HepG2 (cell line): Measurements from ENCODE around the gene RAB40C. TPM values are rescaled to one million over a fixed set of nuclear protein-coding genes. Genes with fewer than 3 reads are reported as not detected.

Source experiments
- ARID2 ChIP-seq: sonication (generic); formaldehyde crosslinking; IDR thresholded peaks from 2 replicates; pipeline ENCODE4 v1.8.1; 2022; ENCODE audit warnings: mild to moderate bottlenecking, missing genetic modification reagents, borderline replicate concordance
- EEA1 ChIP-seq: sonication (generic); formaldehyde crosslinking; IDR thresholded peaks from 2 replicates; pipeline ENCODE4 v1.5.1; 2020; ENCODE audit warnings: mild to moderate bottlenecking, missing genetic modification reagents, borderline replicate concordance
- EP300 ChIP-seq, 3 experiments: sonication (generic) in 1 of 3; formaldehyde crosslinking in 1 of 3; IDR thresholded peaks; 2 replicates each; pipeline versions ENCODE4 v1.5.1 to v1.6.1; 2011 to 2020; ENCODE audit warnings: low read depth in 2 of 3, low read length in 2 of 3, borderline replicate concordance in 1 of 3, improper control_type of control experiment in 1 of 3, mild to moderate bottlenecking in 1 of 3, missing genetic modification reagents in 1 of 3, moderate library complexity in 1 of 3
- SMAD1 ChIP-seq: sonication (generic); formaldehyde crosslinking; IDR thresholded peaks from 2 replicates; pipeline ENCODE4 v1.4.0; 2020; ENCODE audit warnings: missing genetic modification reagents, low read depth, mild to moderate bottlenecking, borderline replicate concordance
- STAT5B ChIP-seq: sonication (generic); formaldehyde crosslinking; IDR thresholded peaks from 2 replicates; pipeline ENCODE4 v1.4.0; 2020; ENCODE audit warnings: missing genetic modification reagents
- ZNF333 ChIP-seq: sonication (generic); formaldehyde crosslinking; IDR thresholded peaks from 2 replicates; pipeline ENCODE4 v1.4.0; 2020; ENCODE audit warnings: mild to moderate bottlenecking, missing genetic modification reagents, borderline replicate concordance
- ZNF557 ChIP-seq: sonication (generic); formaldehyde crosslinking; IDR thresholded peaks from 2 replicates; pipeline ENCODE4 v1.4.0; 2020; ENCODE audit warnings: missing genetic modification reagents
- polyA plus RNA-seq, 8 experiments: library from polyadenylated mRNA; depleted of rRNA in 3 of 8; stranded (reverse) in 7 of 8; unstranded in 1 of 8; fragments of >200 nt; fragmentation: Illumina TruSeq in 4 of 8; extraction: Trizol in 4 of 8; gene quantifications; 2 replicates each; pipeline versions ENCODE4 v1.2.1 to v1.2.3, GENCODE V29; 2011 to 2016; ENCODE audit warnings: low read depth in 4 of 8, missing spikeins in 1 of 8, mixed read lengths in 1 of 8; ENCODE audit not compliant: insufficient read depth in 1 of 8
- total RNA-seq, 5 experiments: library from RNA; depleted of rRNA; stranded (reverse); fragments of >200 nt; fragmentation: Illumina TruSeq; extraction: Trizol; gene quantifications; 2 replicates each; pipeline ENCODE4 v1.2.3, GENCODE V29; 2016; ENCODE audit warnings: low read depth in 1 of 5
- TF ChIP-seq, protein P1 (sequence below): sonication (generic); formaldehyde crosslinking; IDR thresholded peaks from 2 replicates; pipeline ENCODE4 v1.8.1; 2023; ENCODE audit warnings: mild to moderate bottlenecking, moderate library complexity, missing genetic modification reagents
- TF ChIP-seq, protein P2 (sequence below): sonication (generic); formaldehyde crosslinking; IDR thresholded peaks from 2 replicates; pipeline ENCODE4 v1.4.0; 2020; ENCODE audit warnings: missing genetic modification reagents, low read depth, mild to moderate bottlenecking, borderline replicate concordance
- TF ChIP-seq, protein P3 (sequence below): sonication (generic); formaldehyde crosslinking; IDR thresholded peaks from 2 replicates; pipeline ENCODE4 v1.4.0; 2020; ENCODE audit warnings: mild to moderate bottlenecking, low read depth, missing genetic modification reagents
- TF ChIP-seq, protein P4 (sequence below): sonication (generic); formaldehyde crosslinking; IDR thresholded peaks from 2 replicates; pipeline ENCODE4 v1.5.0; 2020; ENCODE audit warnings: mild to moderate bottlenecking, missing genetic modification reagents, borderline replicate concordance
- TF ChIP-seq, protein P5 (sequence below): sonication (generic); formaldehyde crosslinking; conservative IDR thresholded peaks from 2 replicates; pipeline ENCODE4 v1.8.1; 2023; ENCODE audit warnings: missing genetic modification reagents
- TF ChIP-seq, protein P6 (sequence below): sonication (generic); formaldehyde crosslinking; IDR thresholded peaks from 2 replicates; pipeline ENCODE4 v1.4.0; 2020; ENCODE audit warnings: missing genetic modification reagents

RAB40C gene
- total and polyA plus RNA-seq, 2 of the 13 experiments (the other 11 are each of a cell fraction or from before 2014, with no cell fraction given), result 7.7 to 11.5 TPM

DNA sequence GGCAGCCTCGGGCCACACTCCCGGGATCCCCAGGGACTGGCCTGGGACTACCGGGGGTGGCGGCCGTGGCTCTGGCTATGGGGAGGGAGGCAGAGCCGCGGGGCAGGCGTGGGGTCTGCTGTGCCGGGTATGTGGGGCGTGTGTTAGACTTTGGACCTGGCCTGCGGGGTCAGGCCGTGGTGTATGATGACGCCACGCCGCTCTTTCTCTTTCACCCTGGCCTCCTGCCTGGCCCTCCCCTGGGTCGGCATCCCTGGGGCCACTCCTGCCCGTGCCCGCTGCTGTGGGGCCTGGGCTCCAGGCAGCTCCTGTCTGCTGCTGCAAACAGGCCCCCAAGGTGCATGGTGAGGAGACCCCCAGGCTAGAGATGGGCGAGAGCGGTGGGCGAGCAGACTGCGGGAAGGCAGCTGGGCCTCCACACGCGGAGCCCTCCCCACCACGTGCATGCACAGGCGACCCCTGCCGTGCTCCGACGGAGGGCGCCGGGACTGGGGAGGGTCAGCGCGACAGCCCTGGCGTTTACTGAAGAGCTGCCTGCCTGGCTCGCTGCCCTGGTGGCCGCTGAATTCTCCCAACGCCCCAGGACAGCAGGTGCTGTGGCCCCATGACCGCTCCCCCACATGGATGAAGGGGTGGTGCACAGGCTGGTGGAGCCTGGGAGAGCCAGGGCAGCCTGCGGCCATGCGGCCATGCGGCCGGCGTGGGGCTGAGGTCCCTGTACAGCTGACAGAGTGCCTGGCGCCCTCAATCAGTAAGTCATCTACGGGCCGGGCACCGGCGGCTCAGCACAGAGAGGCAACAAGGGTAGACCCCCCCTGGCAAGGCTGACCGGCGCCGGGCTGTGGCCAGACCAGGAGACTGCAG is 46.3 kb upstream of the RAB40C start (continued):
- TF ChIP-seq, protein P1, sequence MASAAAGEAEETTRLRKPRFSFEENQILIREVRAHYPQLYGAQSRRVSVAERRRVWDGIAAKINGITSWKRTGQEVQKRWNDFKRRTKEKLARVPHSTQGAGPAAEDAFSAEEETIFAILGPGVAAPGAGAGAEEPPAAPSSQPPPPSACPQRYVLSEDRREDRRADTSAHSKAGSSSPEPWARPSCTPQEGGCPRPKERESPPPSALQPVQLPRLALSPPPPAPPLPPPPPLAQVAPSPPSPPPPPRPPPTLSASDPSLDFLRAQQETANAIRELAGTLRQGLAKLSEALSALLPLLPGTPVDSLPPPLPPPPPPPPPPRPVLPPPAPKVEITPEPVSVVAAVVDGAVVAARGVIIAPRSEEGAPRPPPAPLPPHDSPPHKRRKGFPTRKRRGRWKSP (CRISPR knock-in tag), result no peak
- TF ChIP-seq, protein P2, sequence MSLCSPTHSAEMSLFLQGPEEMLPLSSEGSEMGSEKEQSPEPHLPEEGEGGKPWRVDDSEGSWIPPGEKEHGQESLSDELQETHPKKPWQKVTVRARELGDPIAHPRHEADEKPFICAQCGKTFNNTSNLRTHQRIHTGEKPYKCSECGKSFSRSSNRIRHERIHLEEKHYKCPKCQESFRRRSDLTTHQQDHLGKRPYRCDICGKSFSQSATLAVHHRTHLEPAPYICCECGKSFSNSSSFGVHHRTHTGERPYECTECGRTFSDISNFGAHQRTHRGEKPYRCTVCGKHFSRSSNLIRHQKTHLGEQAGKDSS (CRISPR knock-in tag), result 0 out of 2 replicates have a peak, but pooled peaks have one; percentile 35
- TF ChIP-seq STAT5B (no peak), ZNF557 (no peak), ARID2 (no peak), ZNF333 (CRISPR knock-in tag) (no peak), SMAD1 (0 out of 2 replicates have a peak, but pooled peaks have one; percentile 59), EEA1 (CRISPR knock-in tag) (no peak), EP300 (IDR thresholded peaks at IDR 0.05; ENCODE audit: low read depth in 2 of 2, low read length in 2 of 2) (0 out of 4 replicates have a peak, but pooled peaks of 1 of the 2 experiments have one; percentile 16), EP300 (CRISPR knock-in tag; IDR thresholded peaks at IDR 0.05; ENCODE audit: borderline replicate concordance) (no peak)
- TF ChIP-seq, protein P3, sequence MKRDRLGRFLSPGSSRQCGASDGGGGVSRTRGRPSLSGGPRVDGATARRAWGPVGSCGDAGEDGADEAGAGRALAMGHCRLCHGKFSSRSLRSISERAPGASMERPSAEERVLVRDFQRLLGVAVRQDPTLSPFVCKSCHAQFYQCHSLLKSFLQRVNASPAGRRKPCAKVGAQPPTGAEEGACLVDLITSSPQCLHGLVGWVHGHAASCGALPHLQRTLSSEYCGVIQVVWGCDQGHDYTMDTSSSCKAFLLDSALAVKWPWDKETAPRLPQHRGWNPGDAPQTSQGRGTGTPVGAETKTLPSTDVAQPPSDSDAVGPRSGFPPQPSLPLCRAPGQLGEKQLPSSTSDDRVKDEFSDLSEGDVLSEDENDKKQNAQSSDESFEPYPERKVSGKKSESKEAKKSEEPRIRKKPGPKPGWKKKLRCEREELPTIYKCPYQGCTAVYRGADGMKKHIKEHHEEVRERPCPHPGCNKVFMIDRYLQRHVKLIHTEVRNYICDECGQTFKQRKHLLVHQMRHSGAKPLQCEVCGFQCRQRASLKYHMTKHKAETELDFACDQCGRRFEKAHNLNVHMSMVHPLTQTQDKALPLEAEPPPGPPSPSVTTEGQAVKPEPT (CRISPR knock-in tag), result no peak
- TF ChIP-seq, protein P4, sequence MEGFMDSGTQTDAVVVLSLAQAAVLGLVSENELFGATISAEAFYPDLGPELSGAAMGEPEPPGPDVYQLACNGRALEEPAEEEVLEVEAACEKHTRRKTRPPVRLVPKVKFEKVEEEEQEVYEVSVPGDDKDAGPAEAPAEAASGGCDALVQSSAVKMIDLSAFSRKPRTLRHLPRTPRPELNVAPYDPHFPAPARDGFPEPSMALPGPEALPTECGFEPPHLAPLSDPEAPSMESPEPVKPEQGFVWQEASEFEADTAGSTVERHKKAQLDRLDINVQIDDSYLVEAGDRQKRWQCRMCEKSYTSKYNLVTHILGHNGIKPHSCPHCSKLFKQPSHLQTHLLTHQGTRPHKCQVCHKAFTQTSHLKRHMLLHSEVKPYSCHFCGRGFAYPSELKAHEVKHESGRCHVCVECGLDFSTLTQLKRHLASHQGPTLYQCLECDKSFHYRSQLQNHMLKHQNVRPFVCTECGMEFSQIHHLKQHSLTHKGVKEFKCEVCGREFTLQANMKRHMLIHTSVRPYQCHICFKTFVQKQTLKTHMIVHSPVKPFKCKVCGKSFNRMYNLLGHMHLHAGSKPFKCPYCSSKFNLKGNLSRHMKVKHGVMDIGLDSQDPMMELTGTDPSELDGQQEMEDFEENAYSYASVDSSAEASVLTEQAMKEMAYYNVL, result no peak
- TF ChIP-seq, protein P5, sequence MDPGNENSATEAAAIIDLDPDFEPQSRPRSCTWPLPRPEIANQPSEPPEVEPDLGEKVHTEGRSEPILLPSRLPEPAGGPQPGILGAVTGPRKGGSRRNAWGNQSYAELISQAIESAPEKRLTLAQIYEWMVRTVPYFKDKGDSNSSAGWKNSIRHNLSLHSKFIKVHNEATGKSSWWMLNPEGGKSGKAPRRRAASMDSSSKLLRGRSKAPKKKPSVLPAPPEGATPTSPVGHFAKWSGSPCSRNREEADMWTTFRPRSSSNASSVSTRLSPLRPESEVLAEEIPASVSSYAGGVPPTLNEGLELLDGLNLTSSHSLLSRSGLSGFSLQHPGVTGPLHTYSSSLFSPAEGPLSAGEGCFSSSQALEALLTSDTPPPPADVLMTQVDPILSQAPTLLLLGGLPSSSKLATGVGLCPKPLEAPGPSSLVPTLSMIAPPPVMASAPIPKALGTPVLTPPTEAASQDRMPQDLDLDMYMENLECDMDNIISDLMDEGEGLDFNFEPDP (CRISPR knock-in tag), result no peak
- TF ChIP-seq, protein P6, sequence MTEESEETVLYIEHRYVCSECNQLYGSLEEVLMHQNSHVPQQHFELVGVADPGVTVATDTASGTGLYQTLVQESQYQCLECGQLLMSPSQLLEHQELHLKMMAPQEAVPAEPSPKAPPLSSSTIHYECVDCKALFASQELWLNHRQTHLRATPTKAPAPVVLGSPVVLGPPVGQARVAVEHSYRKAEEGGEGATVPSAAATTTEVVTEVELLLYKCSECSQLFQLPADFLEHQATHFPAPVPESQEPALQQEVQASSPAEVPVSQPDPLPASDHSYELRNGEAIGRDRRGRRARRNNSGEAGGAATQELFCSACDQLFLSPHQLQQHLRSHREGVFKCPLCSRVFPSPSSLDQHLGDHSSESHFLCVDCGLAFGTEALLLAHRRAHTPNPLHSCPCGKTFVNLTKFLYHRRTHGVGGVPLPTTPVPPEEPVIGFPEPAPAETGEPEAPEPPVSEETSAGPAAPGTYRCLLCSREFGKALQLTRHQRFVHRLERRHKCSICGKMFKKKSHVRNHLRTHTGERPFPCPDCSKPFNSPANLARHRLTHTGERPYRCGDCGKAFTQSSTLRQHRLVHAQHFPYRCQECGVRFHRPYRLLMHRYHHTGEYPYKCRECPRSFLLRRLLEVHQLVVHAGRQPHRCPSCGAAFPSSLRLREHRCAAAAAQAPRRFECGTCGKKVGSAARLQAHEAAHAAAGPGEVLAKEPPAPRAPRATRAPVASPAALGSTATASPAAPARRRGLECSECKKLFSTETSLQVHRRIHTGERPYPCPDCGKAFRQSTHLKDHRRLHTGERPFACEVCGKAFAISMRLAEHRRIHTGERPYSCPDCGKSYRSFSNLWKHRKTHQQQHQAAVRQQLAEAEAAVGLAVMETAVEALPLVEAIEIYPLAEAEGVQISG (CRISPR knock-in tag), result peak; percentile 48
